Measurements from ENCODE around the gene SIPA1L3. TPM values are rescaled to one million over a fixed set of nuclear protein-coding genes. Genes with fewer than 3 reads are reported as not detected.

SIPA1L3 gene
- total and polyA plus RNA-seq, 10 of the 15 experiments (the other 5 are each of a cell fraction or from before 2014, with no cell fraction given) = 0.24 to 66.2 (median 19.1) TPM

DNA sequence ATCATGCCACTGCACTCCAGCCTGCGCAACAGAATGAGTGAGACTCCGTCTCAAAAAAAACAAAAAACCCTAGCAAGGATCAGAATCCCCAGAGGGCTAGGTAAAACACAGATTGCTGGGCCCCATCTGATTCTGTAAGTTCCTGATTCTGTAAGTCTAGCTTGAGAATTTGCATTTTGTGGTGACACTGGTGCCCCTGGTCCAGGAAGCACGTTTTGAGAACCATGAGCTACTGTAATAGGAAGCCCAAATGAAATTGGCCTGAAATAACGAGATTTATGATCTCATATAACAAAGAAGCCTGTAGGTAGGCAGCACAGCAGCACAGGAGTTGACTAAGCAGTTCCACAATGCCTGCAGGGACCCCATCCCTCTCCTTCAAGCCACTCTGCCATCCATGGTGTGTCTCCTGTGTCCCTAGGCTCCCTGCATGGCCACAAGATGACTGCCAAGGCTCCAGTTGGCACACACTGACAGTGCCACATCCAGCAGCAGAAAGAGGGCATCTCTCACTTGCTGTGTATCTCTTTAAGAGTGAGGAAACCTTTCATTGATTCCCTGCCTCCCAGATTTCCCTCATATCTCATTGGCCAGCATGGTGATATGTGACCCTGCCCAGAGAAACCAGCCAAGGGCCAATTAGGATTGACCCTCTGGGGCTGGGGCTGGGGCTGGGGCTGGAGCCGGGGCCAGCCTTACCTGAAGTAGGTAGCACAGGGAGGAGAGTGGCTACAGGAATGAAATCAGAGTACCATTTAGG lies 21.7 kb downstream of the SIPA1L3 start (continued):
- TF ChIP-seq, protein P1, sequence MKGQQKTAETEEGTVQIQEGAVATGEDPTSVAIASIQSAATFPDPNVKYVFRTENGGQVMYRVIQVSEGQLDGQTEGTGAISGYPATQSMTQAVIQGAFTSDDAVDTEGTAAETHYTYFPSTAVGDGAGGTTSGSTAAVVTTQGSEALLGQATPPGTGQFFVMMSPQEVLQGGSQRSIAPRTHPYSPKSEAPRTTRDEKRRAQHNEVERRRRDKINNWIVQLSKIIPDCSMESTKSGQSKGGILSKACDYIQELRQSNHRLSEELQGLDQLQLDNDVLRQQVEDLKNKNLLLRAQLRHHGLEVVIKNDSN (IDR thresholded peaks at IDR 0.05; ENCODE audit: borderline replicate concordance, extremely low read length, insufficient read depth, low read depth, low read length) = no peak
- TF ChIP-seq NFYA (IDR thresholded peaks at IDR 0.05; ENCODE audit: borderline replicate concordance, low read depth, low read length) (no peak), MYC (IDR thresholded peaks at IDR 0.05; ENCODE audit: insufficient read depth, insufficient read length, insufficient replicate concordance, low read length, severe bottlenecking) (no peak), BACH1 (IDR thresholded peaks at IDR 0.05; ENCODE audit: borderline replicate concordance) (no peak), TBL1XR1 (IDR thresholded peaks at IDR 0.05; ENCODE audit: low read depth, low read length) (0 out of 2 replicates have a peak, but pooled peaks have one; percentile 45), EED (IDR thresholded peaks at IDR 0.05; ENCODE audit: low read depth) (peak; percentile 83), WRNIP1 (IDR thresholded peaks at IDR 0.05; ENCODE audit: borderline replicate concordance, low read depth, low read length) (no peak), TCF3 (IDR thresholded peaks at IDR 0.05; ENCODE audit: borderline replicate concordance, insufficient read depth, low read depth, low read length) (no peak), FOS (IDR thresholded peaks at IDR 0.05; ENCODE audit: borderline replicate concordance, extremely low read depth, insufficient read length) (no peak), NFYB (IDR thresholded peaks at IDR 0.05; ENCODE audit: insufficient read depth, low read depth, low read length) (no peak), ZNF24 (IDR thresholded peaks at IDR 0.05) (no peak), JUNB (IDR thresholded peaks at IDR 0.05) (peak; percentile 56; the same call in 1 of the 2 replicates), JUND (IDR thresholded peaks at IDR 0.05; ENCODE audit: low read depth, low read length) (no peak), HDGF (IDR thresholded peaks at IDR 0.05) (0 out of 2 replicates have a peak, but pooled peaks have one; percentile 1), CREM (IDR thresholded peaks at IDR 0.05; ENCODE audit: low read depth) (peak; percentile 62; the same call in 1 of the 2 replicates), POU2F2 (IDR thresholded peaks at IDR 0.05; ENCODE audit: borderline replicate concordance, low read depth, low read length) (peak; percentile 98), RCOR1 (conservative IDR thresholded peaks at IDR 0.05; ENCODE audit: low read depth, low read length) (no peak), MEF2A (IDR thresholded peaks at IDR 0.05; ENCODE audit: insufficient read depth, low read depth, low read length) (peak; percentile 59; the same call in 1 of the 2 replicates)
- TF ChIP-seq, protein P2, sequence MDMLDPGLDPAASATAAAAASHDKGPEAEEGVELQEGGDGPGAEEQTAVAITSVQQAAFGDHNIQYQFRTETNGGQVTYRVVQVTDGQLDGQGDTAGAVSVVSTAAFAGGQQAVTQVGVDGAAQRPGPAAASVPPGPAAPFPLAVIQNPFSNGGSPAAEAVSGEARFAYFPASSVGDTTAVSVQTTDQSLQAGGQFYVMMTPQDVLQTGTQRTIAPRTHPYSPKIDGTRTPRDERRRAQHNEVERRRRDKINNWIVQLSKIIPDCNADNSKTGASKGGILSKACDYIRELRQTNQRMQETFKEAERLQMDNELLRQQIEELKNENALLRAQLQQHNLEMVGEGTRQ (IDR thresholded peaks at IDR 0.05; ENCODE audit: borderline replicate concordance, low read depth, low read length) = no peak
- TF ChIP-seq, protein P3, sequence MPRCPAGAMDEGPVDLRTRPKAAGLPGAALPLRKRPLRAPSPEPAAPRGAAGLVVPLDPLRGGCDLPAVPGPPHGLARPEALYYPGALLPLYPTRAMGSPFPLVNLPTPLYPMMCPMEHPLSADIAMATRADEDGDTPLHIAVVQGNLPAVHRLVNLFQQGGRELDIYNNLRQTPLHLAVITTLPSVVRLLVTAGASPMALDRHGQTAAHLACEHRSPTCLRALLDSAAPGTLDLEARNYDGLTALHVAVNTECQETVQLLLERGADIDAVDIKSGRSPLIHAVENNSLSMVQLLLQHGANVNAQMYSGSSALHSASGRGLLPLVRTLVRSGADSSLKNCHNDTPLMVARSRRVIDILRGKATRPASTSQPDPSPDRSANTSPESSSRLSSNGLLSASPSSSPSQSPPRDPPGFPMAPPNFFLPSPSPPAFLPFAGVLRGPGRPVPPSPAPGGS (IDR thresholded peaks at IDR 0.05; ENCODE audit: borderline replicate concordance, insufficient read depth, low read depth, low read length, poor library complexity, severe bottlenecking) = peak; percentile 55
- TF ChIP-seq, protein P4, sequence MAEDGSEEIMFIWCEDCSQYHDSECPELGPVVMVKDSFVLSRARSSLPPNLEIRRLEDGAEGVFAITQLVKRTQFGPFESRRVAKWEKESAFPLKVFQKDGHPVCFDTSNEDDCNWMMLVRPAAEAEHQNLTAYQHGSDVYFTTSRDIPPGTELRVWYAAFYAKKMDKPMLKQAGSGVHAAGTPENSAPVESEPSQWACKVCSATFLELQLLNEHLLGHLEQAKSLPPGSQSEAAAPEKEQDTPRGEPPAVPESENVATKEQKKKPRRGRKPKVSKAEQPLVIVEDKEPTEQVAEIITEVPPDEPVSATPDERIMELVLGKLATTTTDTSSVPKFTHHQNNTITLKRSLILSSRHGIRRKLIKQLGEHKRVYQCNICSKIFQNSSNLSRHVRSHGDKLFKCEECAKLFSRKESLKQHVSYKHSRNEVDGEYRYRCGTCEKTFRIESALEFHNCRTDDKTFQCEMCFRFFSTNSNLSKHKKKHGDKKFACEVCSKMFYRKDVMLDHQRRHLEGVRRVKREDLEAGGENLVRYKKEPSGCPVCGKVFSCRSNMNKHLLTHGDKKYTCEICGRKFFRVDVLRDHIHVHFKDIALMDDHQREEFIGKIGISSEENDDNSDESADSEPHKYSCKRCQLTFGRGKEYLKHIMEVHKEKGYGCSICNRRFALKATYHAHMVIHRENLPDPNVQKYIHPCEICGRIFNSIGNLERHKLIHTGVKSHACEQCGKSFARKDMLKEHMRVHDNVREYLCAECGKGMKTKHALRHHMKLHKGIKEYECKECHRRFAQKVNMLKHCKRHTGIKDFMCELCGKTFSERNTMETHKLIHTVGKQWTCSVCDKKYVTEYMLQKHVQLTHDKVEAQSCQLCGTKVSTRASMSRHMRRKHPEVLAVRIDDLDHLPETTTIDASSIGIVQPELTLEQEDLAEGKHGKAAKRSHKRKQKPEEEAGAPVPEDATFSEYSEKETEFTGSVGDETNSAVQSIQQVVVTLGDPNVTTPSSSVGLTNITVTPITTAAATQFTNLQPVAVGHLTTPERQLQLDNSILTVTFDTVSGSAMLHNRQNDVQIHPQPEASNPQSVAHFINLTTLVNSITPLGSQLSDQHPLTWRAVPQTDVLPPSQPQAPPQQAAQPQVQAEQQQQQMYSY (CRISPR knock-in tag; IDR thresholded peaks at IDR 0.05) = no peak

Measured in GM12878 (cell line).